Prostate gland (tissue), 2 donors: Measurements from ENCODE around the gene COL2A1.
A peak's percentile ranks its signal among the peaks of the same experiment; 100 is the strongest.

Experiments
- CTCF ChIP-seq, 4 experiments: fragments of 200-600 bp in 2 of 4; fragments of 450-650 bp in 2 of 4; sonication (generic) in 2 of 4; IDR thresholded peaks; 1 replicate in 3 of 4; 2 replicates in 1 of 4; pipeline ENCODE4 v1.5.1; 2016 to 2019; ENCODE audit warnings: antibody characterized with exemption in 4 of 4, mild to moderate bottlenecking in 2 of 4, moderate library complexity in 2 of 4
- POLR2A ChIP-seq: fragments of 450-650 bp; IDR thresholded peaks from one replicate; pipeline ENCODE4 v1.6.1; 2016; ENCODE audit warnings: antibody characterized with exemption, mild to moderate bottlenecking
- POLR2AphosphoS5 ChIP-seq: sonication (generic); formaldehyde crosslinking; IDR thresholded peaks from one replicate; pipeline ENCODE4 v1.6.1; 2017; ENCODE audit warnings: antibody characterized with exemption

DNA sequence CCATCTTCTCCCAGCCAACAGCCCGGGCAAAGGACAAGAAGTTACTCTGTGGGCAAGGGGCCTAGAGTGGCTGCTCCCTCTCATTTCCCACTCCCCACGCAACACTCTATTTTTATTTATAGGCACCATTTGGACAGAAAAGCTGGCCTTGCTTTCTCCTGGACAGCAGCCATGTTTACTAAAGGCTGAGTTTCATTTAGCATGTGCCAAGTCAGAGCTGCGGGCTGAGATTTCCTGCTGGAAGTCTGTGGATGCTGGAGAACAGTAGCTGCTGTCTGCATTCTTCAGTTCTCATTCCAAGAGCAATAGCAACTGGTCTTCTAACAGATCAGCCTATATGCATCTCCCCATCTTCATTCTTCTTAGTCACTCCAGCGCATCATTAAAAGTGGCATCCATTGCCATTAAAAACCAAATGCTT lies 8.3 kb downstream of the COL2A1 start:
- TF ChIP-seq POLR2A (no peak), CTCF (IDR thresholded peaks at IDR 0.05) (no peak), POLR2AphosphoS5 (peak; percentile 65)
